GM19452 (cell line): Measurements from ENCODE around the gene THBS2.
"Not testable (repeated sequence)": the region's sequence is repeated elsewhere in the genome, so short reads cannot be mapped to it uniquely, and the experiment has no call there.

Experiments used
- ATAC-seq: cut with Tn5 transposase; IDR thresholded peaks from one replicate; pipeline ENCODE4 v1.9.1; 2021; ENCODE audit not compliant: unreplicated experiment

Gene THBS2

GRCh38 chr6:169212897-169213813, 40.5 kb downstream of the THBS2 start:
- ATAC-seq, result peak; percentile 99

GRCh38 chr6:169212436-169212835, 41.2 kb downstream of the THBS2 start:
- no peak for ATAC-seq

GRCh38 chr6:169211881-169212280, 41.8 kb downstream of the THBS2 start:
- ATAC-seq, result no peak

GRCh38 chr6:169210611-169211010, 43.0 kb downstream of the THBS2 start:
- no peak for ATAC-seq

GRCh38 chr6:169208011-169208410, 45.6 kb downstream of the THBS2 start:
- no peak for ATAC-seq

- no peak for ATAC-seq
Observed at GRCh38 chr6:169207482-169207881, 46.2 kb downstream of the THBS2 start.

- no peak for ATAC-seq
Observed at GRCh38 chr6:169205176-169206160, 48.2 kb downstream of the THBS2 start.

GRCh38 chr6:169204167-169204566, 49.5 kb downstream of the THBS2 start:
- ATAC-seq, result no peak

GRCh38 chr6:169201985-169202384, 51.7 kb downstream of the THBS2 start:
- no peak for ATAC-seq

DNA sequence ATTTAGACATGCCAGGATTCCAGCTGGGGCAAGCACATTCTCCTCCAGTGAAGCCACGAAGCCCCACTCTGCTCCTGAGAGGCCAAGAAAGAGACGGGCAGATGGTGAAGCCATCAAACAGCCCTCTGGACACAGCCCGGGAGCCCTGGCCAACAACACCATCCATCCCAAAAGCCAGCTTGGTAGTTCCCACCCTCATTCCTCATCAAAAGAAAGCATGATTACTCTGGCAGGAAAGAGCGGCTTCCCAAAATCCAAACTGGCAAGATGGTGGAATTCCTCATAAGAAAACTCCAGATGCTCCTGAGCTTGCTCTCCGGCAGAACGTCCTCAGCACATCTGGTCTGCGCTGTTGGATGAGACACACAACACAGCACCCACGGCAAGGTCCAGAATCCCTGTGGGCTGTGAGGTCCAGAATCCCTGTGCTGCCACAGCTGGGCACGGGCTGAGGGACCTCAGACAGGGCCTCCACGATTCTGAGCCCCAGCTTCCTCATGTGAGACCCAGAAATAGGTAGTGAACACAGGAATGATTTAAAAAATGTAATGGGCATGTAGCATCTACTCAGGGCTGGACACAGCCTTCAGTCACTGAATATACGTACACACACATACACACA, 52.6 kb downstream of the THBS2 start:
- no peak for ATAC-seq

DNA sequence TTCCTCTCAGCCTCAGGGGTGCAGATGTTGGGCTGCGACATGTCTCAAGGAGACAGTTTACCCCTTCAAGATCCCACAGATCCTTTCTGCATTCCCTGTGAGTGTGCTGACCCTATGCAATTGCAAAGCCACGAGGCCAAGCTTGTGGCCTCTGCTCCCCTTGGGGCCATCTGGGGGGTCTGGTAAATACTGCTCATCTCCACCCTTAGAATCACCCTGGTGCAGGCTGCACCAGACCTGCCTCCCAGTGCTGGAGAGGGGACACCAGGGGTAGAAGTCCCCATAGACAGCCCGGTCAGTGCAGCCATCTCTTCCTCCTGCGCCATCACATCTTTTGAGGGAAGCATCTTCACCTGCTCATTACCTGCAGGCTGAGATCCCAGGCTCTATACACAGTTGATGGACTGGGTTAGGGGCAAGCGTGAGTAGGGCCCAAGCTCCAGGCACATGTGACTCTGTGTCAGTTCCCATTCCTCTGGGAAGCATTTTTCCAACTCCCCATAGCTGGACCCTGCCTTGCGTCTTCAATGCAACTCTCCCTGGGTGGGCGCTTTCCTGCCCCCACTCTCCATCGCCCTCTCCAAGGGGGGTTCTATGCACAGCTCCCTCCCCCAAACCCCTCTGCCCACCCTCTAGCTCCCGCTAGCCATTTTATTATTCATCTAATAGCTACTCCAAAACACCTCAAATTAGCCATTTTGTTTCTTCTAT, 53.9 kb downstream of the THBS2 start:
- ATAC-seq, result no peak

DNA sequence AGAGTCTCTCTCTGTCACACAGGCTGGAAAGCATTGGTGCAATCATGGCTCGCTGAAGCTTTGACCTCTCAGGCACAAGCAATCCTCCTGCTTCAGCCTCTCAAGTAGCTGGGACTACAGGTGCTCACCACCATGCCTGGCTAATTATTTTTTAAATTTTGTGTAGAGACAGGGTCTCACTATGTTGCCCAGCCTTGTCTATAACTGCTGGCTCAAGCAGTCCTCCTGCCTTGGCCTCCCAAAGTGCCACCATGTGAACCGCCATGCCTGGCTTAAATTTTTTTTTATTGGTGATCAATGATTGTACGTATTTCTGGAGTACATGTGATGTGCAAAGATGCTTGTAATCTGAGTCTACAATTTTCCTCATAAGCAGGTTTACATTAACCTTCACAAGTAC, 54.8 kb downstream of the THBS2 start:
- no peak for ATAC-seq

DNA sequence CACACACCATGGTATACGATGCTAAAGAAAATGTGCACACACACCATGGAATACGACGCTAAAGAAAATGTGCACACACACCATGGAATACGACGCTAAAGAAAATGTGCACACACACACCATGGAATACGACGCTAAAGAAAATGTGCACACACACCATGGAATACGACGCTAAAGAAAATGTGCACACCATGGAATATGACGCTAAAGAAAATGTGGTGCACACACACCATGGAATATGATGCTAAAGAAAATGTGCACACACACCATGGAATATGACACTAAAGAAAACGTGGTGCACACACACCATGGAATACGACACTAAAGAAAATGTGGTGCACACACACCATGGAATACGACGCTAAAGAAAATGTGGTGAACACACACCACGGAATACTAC, 55.7 kb downstream of the THBS2 start:
- ATAC-seq, result not testable (repeated sequence)

DNA sequence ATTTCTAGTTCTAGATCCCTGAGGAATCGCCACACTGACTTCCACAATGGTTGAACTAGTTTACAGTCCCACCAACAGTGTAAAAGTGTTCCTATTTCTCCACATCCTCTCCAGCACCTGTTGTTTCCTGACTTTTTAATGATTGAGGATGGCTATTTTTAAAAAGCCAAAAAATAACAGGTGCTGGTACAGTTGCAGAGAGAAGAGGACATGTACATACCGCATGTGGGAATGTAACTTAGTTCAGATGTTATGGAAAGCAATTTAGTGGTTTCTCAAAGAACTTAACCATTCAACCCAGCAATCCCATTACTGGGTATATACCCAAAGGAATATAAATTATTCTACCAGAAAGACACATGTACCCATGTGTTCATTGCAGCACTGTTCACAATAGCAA, 57.4 kb downstream of the THBS2 start:
- not testable (repeated sequence) for ATAC-seq

DNA sequence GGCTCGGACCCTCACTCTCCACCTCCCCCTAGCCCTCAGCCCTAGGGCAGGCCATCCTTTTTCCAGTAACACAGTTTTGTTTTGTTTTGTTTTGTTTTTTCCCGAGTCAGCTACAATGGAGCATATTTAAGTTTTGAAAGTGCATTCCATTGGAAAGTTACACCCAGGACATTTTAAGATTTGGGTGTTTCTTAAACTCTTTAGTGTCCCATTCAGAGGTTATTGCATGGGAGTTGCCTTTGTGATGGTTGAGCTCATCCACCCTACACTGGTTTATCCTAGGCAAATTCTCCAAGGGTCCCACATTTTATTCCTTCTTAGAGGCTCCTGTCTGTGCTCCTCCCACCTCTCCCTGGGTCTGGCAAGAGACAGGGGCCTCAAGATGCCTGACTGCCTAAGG, 58.9 kb downstream of the THBS2 start:
- ATAC-seq, result no peak

- ATAC-seq, result no peak
Observed at GRCh38 chr6:169190970-169191369, 62.7 kb downstream of the THBS2 start.

DNA sequence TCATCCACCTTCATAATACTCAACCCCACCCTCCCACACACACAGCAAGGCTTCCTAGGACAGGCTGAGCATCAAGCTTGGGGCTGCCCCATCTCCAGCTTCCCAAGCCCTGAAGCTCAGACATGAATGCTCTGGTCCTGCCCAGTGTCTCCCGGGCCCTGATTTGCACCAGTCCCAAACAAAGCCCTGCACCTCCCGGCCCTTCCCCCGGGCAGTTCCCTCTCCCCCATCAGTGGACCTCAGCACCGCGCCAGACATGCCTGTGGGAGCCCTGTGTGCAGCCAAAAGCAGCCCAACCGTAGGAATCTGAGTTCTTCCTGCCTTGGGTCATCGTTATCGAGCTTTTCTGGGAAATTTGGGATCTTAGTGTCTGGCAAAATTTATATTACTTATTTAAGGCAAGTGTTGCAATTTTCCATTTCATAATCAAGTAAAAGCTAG, 63.5 kb downstream of the THBS2 start:
- ATAC-seq, result no peak

GRCh38 chr6:169189686-169190085, 64.0 kb downstream of the THBS2 start:
- ATAC-seq, result no peak

GRCh38 chr6:169189182-169189581, 64.5 kb downstream of the THBS2 start:
- no peak for ATAC-seq

DNA sequence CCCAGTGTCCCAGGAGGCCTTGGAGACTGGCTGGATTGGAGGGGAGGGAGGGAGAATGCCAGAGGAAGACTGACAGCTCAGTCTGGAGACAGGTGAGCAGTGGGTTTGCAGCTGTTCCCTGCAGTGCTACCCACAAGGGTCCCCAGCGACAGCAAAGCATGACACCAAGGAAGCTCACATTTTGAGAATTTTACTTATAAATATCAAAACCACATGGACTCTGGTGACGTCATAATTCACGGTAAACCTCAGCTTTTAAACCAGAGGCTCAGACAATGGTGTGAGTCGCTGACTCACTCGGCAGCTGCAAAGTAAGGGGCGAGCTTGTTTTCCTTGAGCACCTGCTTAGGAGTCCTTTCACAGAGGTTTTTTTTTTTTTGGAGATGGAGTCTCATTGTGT, 65.2 kb downstream of the THBS2 start:
- ATAC-seq, result no peak
